AG08395 (cell line): Measurements from ENCODE around the gene DDX10.
"Not testable (repeated sequence)": the region's sequence is repeated elsewhere in the genome, so short reads cannot be mapped to it uniquely, and the experiment has no call there.

Source experiments
- DNase-seq: peaks from one replicate; pipeline ENCODE4 v3.0.0; 2012; ENCODE audit warnings: mixed read lengths, low spot score

Gene DDX10

GRCh38 chr11:108715239-108715638 lies 50.4 kb downstream of the DDX10 start:
- DNase-seq, result no peak

GRCh38 chr11:108718466-108718865 lies 53.6 kb downstream of the DDX10 start:
- DNase-seq, result no peak

- no peak for DNase-seq
Observed at GRCh38 chr11:108724974-108725689, 60.3 kb downstream of the DDX10 start.

- DNase-seq, result no peak
Observed at GRCh38 chr11:108726077-108726800, 61.4 kb downstream of the DDX10 start.

- no peak for DNase-seq
Observed at GRCh38 chr11:108727665-108728064, 62.8 kb downstream of the DDX10 start.

GRCh38 chr11:108729227-108729871 lies 64.5 kb downstream of the DDX10 start:
- DNase-seq, result no peak

GRCh38 chr11:108732395-108732794 lies 67.5 kb downstream of the DDX10 start:
- no peak for DNase-seq

GRCh38 chr11:108733479-108734116 lies 68.7 kb downstream of the DDX10 start:
- DNase-seq, result no peak

GRCh38 chr11:108734283-108734682 lies 69.4 kb downstream of the DDX10 start:
- no peak for DNase-seq

- DNase-seq, result no peak
Observed at GRCh38 chr11:108734956-108735559, 70.2 kb downstream of the DDX10 start.

GRCh38 chr11:108740132-108740531 lies 75.3 kb downstream of the DDX10 start:
- DNase-seq, result not testable (repeated sequence)

GRCh38 chr11:108743851-108744250 lies 79.0 kb downstream of the DDX10 start:
- DNase-seq, result no peak

GRCh38 chr11:108748968-108749367 lies 84.1 kb downstream of the DDX10 start:
- DNase-seq, result no peak

GRCh38 chr11:108751444-108751843 lies 86.6 kb downstream of the DDX10 start:
- DNase-seq, result no peak

GRCh38 chr11:108752297-108752751 lies 87.5 kb downstream of the DDX10 start:
- DNase-seq, result no peak

- no peak for DNase-seq
Observed at GRCh38 chr11:108754901-108755625, 90.2 kb downstream of the DDX10 start.

- no peak for DNase-seq
Observed at GRCh38 chr11:108757630-108758029, 92.8 kb downstream of the DDX10 start.

GRCh38 chr11:108758458-108758857 lies 93.6 kb downstream of the DDX10 start:
- DNase-seq, result no peak

- no peak for DNase-seq
Observed at GRCh38 chr11:108766596-108767173, 101.8 kb downstream of the DDX10 start.

- DNase-seq, result no peak
Observed at GRCh38 chr11:108768370-108768769, 103.5 kb downstream of the DDX10 start.

GRCh38 chr11:108768964-108769363 lies 104.1 kb downstream of the DDX10 start:
- no peak for DNase-seq
